OCI-LY7 (cell line): ENCODE data around the gene BFSP2. TPM values are rescaled to one million over a fixed set of nuclear protein-coding genes. Genes with fewer than 3 reads are reported as not detected.
A peak's percentile ranks its signal among the peaks of the same experiment; 100 is the strongest.

ENCODE experiments used
- BruUV-seq: library from RNA; stranded (reverse); fragments of 400-500 nt; replicated peaks from 2 replicates; lab custom pipeline; 2021; lab: Mats Ljungman, UMichigan
- CTCF ChIA-PET: fragments of 300-600 bp; sonication (Branson Sonifier 250); formaldehyde crosslinking; loops from one replicate; lab custom pipeline; 2022; ENCODE audit warnings: antibody characterized with exemption; ENCODE audit not compliant: unreplicated experiment; lab: Charles Lee
- POLR2A ChIA-PET: fragments of 300-600 bp; sonication (Branson Sonifier 250); formaldehyde crosslinking; loops from one replicate; lab custom pipeline; 2022; ENCODE audit warnings: antibody characterized with exemption; lab: Charles Lee
- DNase-seq: peaks from one replicate; pipeline ENCODE4 v3.0.0-alpha.2; 2015; ENCODE audit warnings: low spot score
- H2AFZ ChIP-seq: fragments of 200-600 bp; sonication (generic), shearing (Covaris generic); 2 replicates; pipeline ENCODE4 v1.6.1; 2014; ENCODE audit warnings: mild to moderate bottlenecking, antibody characterized with exemption, low read length, moderate library complexity
- H3K27ac ChIP-seq: fragments of 200-600 bp; sonication (generic); 2 replicates; pipeline ENCODE4 v1.5.1; 2014; ENCODE audit warnings: mixed run types, low read depth, mild to moderate bottlenecking, moderate library complexity, low read length, inconsistent platforms; ENCODE audit not compliant: poor library complexity, severe bottlenecking
- H3K36me3 ChIP-seq: fragments of 200-600 bp; sonication (generic); 2 replicates; pipeline ENCODE4 v1.6.1; 2014; ENCODE audit warnings: mild to moderate bottlenecking, antibody characterized with exemption, low read length, moderate library complexity, mixed read lengths; ENCODE audit not compliant: insufficient read depth
- H3K4me1 ChIP-seq: fragments of 200-600 bp; sonication (generic); 2 replicates; pipeline ENCODE4 v1.5.1; 2014; ENCODE audit warnings: mild to moderate bottlenecking, low read length; ENCODE audit not compliant: insufficient read depth, poor library complexity, severe bottlenecking
- H3K4me2 ChIP-seq: fragments of 200-600 bp; sonication (generic); 2 replicates; pipeline ENCODE4 v1.6.1; 2014; ENCODE audit warnings: mild to moderate bottlenecking, low read length
- H3K4me3 ChIP-seq: fragments of 200-600 bp; sonication (generic); 2 replicates; pipeline ENCODE4 v1.5.1; 2014; ENCODE audit warnings: mild to moderate bottlenecking, low read depth, low read length; ENCODE audit not compliant: poor library complexity, severe bottlenecking
- H3K79me2 ChIP-seq: fragments of 200-600 bp; sonication (generic); 2 replicates; pipeline ENCODE4 v1.6.1; 2016; ENCODE audit warnings: low read depth, mild to moderate bottlenecking, low read length, moderate library complexity, mixed read lengths; ENCODE audit not compliant: insufficient read depth
- H3K9me2 ChIP-seq: fragments of 200-600 bp; sonication (generic); 2 replicates; pipeline ENCODE4 v1.6.1; 2016; ENCODE audit warnings: mild to moderate bottlenecking, low read length, mixed read lengths; ENCODE audit not compliant: insufficient read depth
- H3K9me3 ChIP-seq: fragments of 200-600 bp; sonication (generic); 2 replicates; pipeline ENCODE4 v1.6.1; 2014; ENCODE audit warnings: mild to moderate bottlenecking, mixed run types, low read length, mixed read lengths
- H4K20me1 ChIP-seq: fragments of 200-600 bp; sonication (generic); 2 replicates; pipeline ENCODE4 v1.6.1; 2014; ENCODE audit warnings: mild to moderate bottlenecking, antibody characterized with exemption, low read length, moderate library complexity, mixed read lengths; ENCODE audit not compliant: insufficient read depth
- EZH2phosphoT487 ChIP-seq: fragments of 200-600 bp; sonication (generic); IDR thresholded peaks from 2 replicates; pipeline ENCODE4 v1.6.1; 2018; ENCODE audit warnings: low read depth, borderline replicate concordance, mild to moderate bottlenecking, mixed run types, antibody characterized with exemption, low read length, moderate library complexity, mixed read lengths
- intact Hi-C: fragments of 100-400 bp; cut with micrococcal nuclease; formaldehyde crosslinking; loops from one replicate; pipeline ENCODE4 v1.10.0; 2022; ENCODE audit not compliant: unreplicated experiment
- total RNA-seq, 2 experiments: library from RNA; depleted of rRNA in 1 of 2; stranded (reverse); fragments of >200 nt in 1 of 2; shearing (Covaris generic) in 1 of 2; gene quantifications; 2 replicates each; pipeline ENCODE4 v1.2.3, GENCODE V29; 2014 to 2022
- TF ChIP-seq, protein P1 (sequence below): fragments of 200-600 bp; sonication (generic); conservative IDR thresholded peaks from 2 replicates; pipeline ENCODE4 v1.5.1; 2014; ENCODE audit warnings: mild to moderate bottlenecking, antibody characterized with exemption, low read length, moderate library complexity, mixed read lengths

Gene BFSP2
- total RNA-seq, 2 experiments from 2014 or later: 11.7 to 25.1 TPM

DNA sequence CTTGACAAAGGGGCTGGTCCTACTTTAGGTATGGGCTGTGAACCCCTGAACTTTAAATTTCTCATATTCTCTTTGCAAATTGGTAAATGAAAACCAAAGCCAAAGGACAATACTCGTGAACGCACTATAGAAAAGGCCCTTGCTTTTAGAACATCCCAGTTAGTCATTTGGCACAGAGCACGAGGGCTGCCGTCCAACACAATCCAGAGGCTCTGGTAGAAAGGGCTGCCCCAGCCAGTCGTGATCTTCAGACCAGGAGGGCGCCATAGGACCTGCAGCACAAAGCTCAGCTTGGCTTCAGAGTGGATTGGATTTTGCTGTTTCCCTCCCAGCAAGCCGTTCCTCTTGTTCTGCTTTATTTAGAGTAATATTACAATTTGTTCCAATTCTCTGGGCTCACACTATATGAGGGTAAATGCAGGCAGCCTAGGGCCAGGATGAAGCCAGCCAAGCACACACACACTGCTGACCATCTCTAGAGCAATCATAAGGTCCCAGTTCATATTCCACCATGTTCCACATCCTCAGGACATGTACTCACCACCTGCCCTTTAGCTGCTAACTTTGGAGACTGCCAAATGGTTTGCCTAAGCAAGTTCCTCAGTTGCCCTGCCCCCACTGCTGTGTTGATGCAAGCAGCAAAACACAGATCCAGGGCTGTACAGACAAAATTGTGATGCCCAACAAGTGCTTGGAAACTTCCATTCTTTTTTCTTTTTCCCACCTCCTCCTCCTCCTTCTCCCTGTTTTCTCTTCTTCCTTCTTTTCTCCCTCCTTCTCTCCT is 6.0 kb upstream of the BFSP2 start:
- no peak for TF ChIP-seq EZH2phosphoT487
- TF ChIP-seq, protein P1, sequence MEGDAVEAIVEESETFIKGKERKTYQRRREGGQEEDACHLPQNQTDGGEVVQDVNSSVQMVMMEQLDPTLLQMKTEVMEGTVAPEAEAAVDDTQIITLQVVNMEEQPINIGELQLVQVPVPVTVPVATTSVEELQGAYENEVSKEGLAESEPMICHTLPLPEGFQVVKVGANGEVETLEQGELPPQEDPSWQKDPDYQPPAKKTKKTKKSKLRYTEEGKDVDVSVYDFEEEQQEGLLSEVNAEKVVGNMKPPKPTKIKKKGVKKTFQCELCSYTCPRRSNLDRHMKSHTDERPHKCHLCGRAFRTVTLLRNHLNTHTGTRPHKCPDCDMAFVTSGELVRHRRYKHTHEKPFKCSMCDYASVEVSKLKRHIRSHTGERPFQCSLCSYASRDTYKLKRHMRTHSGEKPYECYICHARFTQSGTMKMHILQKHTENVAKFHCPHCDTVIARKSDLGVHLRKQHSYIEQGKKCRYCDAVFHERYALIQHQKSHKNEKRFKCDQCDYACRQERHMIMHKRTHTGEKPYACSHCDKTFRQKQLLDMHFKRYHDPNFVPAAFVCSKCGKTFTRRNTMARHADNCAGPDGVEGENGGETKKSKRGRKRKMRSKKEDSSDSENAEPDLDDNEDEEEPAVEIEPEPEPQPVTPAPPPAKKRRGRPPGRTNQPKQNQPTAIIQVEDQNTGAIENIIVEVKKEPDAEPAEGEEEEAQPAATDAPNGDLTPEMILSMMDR: no peak
- Histone ChIP-seq H2AFZ (no peak overlapping the region), H3K36me3 (no peaks in the 10 kb centered on the region), H4K20me1 (no peaks in the 10 kb centered on the region), H3K4me1 (peaks cover 12% of the 10 kb centered on the region), H3K4me2 (no peak overlapping the region), H3K9me2 (no peaks in the 10 kb centered on the region), H3K4me3 (no peak overlapping the region), H3K79me2 (no peaks in the 10 kb centered on the region), H3K9me3 (no peaks in the 10 kb centered on the region), H3K27ac (no peak overlapping the region)
- POLR2A ChIA-PET: interaction anchor here (0.7 kb wide), 1 partner anchor 12 kb away, joined by 3 read pairs; no protein-coding TSS in a partner anchor
- no peak for DNase-seq
- BruUV-seq: no TSS peak
- CTCF ChIA-PET: no interaction called here
- intact Hi-C loops: no loop called here

DNA sequence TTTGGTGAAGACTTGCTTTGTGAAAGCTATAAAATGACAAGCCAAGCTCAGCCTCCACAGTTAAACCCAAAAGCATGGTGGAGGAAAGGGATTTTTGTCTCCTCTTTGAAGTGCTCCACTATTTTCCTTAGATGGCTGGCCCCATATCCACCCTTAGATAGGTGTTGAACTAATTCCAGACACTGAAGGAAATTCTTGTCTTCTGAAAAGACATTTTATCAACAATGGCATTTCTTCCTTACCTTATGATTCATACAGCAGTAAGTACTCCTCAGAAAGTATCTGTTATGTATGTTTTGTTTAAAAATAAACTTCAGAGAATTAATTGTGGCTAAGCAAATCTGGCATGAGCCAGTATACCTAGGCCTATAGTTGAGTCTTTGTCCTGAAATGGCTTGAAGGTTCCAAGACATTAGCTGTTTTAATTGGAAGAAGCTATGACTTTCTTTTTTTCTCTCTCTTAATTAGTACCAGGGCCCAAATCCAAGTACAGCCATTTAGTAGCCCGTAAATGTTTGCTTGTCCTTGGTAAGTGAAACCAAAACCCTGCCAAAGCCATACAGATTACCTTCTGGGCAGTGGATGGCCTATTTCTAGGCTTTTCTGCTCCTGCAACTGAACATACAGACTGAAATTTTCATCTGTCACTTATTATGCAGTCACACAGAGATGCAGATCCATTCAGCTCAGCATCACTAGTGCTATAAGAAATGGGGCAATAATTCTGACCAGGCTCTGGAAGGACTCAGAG is 5.1 kb upstream of the BFSP2 start:
- H3K36me3 ChIP-seq: no peaks in the 10 kb centered on the region
- CTCF ChIA-PET: no interaction called here
- no peak overlapping the region for H3K27ac ChIP-seq
- TF ChIP-seq, protein P1: no peak
- no peak for TF ChIP-seq EZH2phosphoT487
- intact Hi-C loops: no loop called here
- peak overlapping the region; percentile 16; the same call in 1 of the 2 replicates for H3K4me2 ChIP-seq
- no TSS peak for BruUV-seq
- no peak for DNase-seq
- H3K9me3 ChIP-seq: no peaks in the 10 kb centered on the region
- H4K20me1 ChIP-seq: no peaks in the 10 kb centered on the region
- POLR2A ChIA-PET: interaction anchor here (0.6 kb wide), 1 partner anchor 373 kb away, joined by 3 read pairs; no protein-coding TSS in a partner anchor
- peaks cover 8% of the 10 kb centered on the region for H3K4me1 ChIP-seq
- H3K4me3 ChIP-seq: no peak overlapping the region
- peak overlapping the region; percentile 46; the same call in 1 of the 2 replicates for H2AFZ ChIP-seq
- no peaks in the 10 kb centered on the region for H3K9me2 ChIP-seq
- H3K79me2 ChIP-seq: no peaks in the 10 kb centered on the region
